HG03575 (cell line): ENCODE results near the gene PATJ.
"Not testable (repeated sequence)": the region's sequence is repeated elsewhere in the genome, so short reads cannot be mapped to it uniquely, and the experiment has no call there.

Experiments
- ATAC-seq: cut with Tn5 transposase; IDR thresholded peaks from one replicate; pipeline ENCODE4 v1.9.1; 2021; ENCODE audit not compliant: unreplicated experiment, insufficient number of reproducible peaks, low FRiP score; ENCODE audit errors: extremely low read depth

PATJ gene

DNA sequence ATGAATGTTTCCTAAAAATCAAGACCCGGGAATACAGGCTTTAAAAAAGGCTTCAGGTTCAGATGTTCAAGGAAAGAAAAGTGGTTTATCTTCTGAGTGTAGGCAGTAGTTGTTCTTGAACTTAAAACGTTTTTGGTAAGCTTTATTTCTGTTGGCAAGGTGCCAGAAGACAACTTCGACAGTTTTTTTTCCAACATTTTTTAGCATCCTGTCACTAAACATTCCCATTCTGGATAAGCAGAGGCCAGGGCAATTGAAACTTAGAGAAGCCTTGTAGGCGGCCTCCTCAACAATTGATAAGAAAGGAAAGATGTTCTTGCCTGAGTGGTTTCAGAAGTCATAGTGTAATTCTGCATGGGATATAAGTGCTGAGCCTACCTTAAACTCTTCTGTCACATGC lies 66.7 kb downstream of the PATJ start:
- ATAC-seq = no peak

DNA sequence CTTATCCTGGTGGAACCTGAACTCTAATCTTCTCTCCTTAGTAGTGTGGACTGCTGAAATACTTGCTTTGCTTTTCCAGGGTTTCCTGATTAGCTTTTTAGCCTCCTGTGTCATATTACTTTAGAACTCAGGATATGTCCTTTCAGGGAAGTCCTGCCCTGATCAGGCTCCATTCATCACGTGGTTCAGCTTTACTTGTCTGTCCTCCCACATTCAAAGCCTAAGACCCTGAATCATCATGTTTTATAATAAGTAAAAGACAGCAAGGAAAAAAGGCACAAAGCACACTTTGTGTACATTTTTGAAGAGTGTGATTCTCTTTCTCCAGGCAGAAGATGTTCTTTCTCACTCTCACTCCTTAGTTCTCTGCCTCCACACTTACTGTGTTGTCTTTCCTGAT lies 70.6 kb downstream of the PATJ start:
- ATAC-seq = no peak

DNA sequence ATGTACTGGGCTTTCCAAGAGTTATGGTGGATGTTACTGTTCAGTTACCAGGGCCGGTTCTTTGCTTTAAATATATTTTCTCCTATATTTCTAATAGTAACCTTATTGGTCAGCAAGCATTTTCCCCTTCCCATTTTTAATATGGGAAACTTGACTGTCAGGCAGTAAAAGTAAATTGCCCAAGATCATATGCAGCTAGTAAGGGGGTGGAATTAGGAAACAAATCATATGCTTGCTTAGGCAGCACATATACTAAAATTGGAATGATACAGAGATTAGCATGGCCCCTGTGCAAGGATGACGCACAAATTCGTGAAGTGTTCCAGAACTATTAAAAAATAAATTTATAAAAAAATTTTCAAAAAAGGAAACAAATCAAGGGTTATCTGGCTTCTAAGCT lies 73.9 kb downstream of the PATJ start:
- ATAC-seq = no peak

DNA sequence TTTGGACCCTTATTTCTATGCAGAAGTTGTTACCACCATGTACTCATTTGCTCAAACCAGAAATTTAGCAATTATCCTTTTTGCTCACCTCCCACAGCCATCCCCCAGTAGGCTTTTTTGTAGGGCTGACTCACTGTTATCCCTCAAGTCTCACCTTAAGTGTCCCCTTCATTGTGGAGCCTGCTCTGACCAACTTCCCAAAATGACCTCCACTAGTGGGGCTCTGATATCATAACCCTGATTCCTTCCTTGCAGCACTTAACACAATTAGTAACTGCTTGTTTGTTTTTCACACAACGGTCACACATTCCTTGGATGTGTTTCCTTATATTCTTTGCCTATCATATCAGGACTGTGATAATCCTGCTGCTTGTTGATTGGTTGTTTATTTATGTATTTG lies 76.7 kb downstream of the PATJ start:
- no peak for ATAC-seq

DNA sequence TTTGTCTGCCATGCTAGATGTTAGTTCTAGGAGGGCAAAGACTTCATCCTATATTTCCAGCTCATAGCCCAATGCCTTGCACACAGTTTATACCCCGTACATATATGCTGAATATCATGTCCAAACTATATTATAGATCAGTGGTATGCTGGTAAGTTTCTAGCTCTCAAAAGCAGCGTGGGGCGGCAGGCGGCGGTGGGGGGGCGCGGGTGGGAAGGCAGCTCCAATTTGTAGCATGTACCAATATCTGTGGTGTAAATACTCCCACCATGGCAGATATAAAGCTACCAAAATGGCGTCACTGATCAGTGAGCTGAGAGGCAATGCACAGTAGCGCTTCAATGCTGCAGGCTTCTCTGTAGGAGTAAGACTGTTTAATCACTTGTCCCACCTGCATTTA lies 77.1 kb downstream of the PATJ start:
- ATAC-seq = no peak

DNA sequence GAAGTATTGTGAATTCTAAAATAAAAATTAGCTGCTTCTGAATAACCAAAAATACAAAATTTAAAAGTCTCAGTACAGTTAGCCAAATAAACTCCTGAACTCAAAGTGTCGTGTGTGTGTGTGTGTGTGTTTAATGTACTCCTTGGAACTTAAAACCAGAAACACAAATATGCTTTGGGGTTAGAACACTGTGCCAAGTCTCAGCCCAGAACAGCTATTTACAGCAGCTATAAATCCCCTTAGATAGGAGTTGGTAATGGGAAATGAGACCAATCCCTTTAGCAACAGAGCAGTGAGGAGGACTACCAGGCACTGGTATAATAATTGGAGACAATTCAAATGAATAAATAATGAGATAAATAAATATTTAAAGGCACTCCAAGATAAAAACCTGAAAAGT lies 83.1 kb downstream of the PATJ start:
- no peak for ATAC-seq

DNA sequence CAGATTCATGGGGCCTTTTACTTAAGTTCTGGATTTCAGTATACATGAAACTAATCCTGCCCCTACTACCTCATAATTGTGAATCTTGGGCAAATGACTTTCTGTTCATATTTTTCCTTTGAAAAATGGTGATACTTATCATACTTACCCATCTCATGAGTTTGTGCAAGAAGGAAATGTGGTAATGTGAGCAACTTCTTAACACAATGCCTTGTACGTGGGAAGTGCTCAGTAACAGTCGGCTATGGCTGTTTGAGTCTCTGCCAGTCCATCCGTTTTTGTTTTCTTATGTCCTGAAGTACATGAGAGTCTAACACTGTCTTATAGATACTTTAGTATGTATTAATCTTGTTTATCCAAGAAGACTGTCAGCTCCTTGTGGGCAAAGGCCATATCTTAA lies 86.5 kb downstream of the PATJ start:
- ATAC-seq = no peak

DNA sequence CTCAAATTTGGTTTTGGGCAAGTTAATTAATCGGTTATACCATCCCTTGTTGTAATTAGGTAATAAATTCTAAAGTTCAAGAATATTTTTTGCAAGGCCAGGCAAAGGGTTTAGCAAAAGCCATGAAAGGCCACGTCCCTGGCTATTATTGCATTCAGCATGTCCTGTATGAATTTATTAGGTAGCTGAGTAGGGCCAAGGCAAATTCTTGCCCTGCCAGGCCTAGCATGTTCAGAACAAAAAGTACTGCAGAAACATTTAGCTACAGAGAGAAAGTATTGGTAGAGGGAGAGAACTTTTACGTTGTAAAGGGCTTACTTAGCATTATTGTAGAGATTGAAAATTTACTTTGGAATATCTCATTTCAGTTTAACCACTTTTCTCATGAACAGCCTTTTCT lies 94.4 kb downstream of the PATJ start:
- no peak for ATAC-seq

DNA sequence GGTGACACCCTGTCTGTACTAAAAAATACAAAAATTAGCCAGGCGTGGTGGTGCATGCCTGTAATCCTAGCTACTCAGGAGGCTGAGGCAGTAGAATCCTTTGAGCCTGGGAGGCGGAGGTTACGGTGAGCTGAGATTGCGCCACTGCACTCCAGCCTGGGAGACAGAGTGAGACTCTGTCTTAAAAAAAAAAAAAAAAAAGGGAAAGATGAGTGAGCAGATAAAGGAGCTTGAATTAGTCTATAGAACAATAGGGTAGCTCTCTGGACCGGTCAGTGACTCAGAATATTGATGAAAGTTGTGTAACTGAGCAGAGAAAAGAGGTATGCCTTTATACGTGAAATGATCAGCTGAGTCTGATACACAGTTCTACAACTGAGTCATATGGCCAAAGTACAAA lies 95.3 kb downstream of the PATJ start:
- not testable (repeated sequence) for ATAC-seq

DNA sequence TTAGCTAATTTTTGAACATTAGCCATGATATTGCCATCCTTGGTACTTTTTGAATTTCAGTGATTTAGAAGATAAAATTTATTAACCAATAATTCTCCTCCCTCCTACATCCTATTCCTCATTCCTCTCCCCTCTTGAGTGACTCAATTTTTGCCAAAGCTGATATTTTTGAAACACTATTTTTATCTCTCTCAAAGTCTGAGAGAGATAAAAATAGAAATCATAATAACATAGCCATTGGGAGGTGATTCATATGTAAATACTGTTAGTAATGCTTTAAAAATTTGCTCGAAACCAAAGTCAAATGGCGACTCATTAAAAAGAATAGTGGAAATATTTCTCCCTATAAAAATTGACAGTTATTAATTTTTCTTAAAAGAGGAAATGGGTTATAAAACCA lies 97.4 kb downstream of the PATJ start:
- no peak for ATAC-seq

DNA sequence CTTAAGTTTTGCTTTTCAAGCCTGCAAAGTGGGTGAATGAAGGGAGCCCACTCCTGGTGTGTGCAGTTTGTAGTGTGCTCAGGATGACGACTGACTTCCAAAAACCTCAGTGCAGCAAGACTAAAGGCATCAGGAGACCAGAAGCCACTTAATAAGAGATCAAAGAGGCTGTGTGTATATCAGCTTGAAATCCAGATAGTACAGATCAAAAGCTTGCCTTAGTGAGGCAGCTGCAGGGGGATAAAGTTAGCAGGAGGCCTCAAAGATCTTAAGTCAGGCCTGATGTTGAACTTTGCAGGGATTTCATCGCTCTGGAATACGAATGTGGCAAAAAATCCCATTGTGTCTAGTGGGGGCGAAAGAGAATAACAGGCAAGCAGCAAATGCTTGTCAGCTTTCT lies 99.8 kb downstream of the PATJ start:
- ATAC-seq = no peak

DNA sequence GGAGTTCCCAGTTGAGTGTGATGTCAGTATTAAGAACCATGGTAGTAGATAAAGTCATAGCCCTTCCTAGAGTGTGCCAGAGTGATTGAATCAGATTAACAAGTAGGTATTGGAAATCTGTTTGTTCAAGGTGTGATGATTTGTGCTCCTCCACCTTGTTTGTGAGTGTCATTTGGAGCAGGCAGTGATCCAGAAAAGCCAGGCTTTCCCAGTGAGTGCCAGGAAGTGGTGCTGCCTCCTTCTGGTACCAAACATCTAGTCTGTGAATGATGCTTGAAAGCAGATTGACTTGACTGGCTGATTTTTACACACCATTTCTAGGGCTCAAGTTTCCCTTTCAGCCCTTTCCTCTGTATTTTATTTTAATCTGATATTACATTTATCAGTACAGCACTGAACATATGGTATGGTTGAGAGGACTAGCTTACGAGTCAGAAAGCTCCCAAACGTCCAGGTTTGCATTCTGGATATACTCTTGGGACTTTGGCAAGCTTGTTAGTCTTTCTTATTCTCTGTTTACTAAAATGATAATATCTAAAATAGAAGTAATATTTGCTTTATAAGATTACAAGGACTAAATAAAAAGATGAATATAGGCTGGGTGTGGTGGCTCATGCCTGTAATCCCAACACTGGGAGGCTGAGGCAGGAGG lies 100.7 kb downstream of the PATJ start:
- ATAC-seq = no peak

DNA sequence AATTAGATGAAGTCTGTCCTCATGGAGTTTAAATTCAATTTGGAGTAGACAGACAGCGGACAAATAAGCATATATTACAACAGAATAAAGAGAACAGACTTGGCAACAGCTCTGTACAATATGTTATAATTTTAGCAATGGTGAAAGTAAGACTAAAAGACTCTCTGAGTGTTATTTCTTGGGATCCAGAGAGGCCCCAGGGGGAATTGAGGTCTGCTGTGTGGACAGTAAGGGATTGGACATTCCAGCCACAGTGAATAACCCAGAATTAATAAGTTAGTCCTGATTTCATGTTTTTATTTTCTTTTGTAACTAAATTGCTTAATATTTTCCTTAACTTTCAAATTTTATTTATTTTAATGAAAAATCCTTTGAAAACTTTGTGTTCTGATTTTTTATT lies 101.7 kb downstream of the PATJ start:
- no peak for ATAC-seq

DNA sequence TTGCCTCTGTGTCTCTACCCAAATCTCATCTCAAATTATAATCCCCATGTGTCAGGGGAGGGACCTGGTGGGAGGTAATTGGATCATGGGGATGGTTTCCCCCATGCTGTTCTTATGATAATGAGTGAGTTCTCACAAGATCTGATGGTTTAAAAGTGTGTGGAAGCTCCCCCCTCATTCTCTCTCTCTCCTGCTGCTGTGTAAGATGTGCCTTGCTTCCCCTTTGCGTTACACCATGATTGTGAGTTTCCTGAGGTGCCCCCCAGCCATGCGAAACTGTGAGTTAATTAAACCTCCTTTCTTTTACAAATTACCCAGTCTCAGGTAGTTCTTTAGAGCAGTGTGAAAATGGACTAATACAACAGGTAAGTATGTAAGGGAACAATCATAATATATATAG lies 102.4 kb downstream of the PATJ start:
- not testable (repeated sequence) for ATAC-seq

DNA sequence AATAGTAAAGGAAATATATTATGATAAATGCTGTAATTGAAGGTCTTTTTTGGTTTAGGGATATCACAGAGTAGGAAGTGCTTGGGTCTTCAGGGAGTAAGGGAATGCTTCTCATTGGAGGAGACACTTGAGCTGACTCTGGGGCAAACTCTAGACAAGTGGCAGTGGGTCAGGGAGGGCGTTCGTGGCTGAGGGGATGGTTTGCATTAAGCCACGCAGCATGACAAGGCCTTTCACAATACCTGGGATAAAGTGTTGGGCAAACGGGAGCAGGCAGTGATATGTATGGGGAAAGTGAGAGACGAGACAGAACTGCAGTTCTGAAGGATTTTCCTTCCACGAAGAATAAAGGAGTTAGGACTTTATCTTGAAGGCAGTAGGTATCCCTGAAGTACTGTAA lies 109.0 kb downstream of the PATJ start:
- no peak for ATAC-seq

DNA sequence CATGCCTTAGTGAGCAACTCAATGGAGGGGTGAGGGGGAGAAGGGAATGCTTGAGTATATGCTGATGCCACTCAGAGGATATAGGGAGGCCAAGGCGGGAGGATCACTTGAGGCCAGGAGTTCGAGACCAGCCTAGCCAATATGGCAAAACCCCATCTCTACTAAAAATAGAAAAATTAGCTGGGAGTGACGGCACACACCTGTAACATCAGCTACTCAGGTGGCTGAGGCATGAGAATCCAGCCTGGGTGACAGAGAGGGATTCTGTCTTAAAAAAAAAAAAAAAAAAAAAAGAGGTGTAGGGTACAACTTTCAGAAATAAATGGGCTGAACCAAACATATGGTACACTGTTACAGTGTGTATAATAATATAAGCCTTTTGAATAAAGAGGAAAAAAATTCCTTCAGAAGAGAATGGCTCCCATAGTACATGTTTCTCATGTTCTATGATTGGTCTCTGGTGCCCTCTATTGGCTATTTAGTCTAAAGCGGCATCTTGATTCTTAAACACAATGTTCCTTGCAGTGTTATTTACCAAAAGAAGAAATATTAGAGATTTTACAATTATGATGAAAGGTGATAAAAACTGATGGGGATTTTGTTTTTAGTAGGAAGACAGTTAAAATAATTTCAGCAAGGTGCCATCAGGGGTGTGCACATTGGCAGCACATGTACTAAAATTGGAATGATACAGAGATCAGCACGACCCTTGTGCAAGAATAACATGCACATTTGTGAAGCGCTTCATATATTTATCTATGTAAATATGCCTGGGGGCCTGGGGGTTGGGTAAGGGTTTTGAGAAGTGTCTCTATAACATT lies 109.8 kb downstream of the PATJ start:
- no peak for ATAC-seq

DNA sequence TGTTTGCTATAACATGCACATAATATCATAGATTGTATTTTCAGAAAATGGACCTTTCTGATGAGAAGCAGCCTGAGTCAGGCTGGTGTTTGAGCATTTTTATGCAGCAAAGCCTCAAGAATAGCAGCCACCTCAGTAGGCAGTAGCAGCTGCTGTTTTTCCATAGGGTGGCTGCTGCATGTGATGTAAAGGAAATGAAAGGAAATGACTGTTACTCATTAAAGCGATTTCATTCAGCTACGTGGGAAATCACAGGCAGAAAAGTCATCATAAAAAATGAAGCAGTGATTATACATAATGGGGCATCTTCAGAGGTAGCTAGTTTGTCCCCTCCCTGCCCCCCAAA lies 110.4 kb downstream of the PATJ start:
- no peak for ATAC-seq

DNA sequence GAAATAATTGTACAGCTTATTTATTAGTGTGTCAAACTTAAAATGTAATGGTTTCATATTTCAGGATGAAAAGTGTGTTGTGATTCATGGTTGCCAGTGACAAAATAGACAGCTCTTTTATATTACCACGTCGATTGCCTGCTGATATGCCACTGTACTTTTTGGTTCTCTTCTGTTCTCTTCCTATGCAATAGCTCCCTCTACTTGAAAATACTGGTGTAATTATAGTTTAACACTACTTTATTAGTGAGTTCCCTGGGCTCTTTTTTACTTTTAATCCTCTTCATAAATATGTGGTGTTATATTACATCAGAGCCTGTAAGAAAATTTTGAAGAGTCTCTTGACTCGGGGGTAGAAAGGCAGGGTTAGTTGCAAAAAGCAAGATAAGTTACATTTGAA lies 111.3 kb downstream of the PATJ start:
- ATAC-seq = no peak

DNA sequence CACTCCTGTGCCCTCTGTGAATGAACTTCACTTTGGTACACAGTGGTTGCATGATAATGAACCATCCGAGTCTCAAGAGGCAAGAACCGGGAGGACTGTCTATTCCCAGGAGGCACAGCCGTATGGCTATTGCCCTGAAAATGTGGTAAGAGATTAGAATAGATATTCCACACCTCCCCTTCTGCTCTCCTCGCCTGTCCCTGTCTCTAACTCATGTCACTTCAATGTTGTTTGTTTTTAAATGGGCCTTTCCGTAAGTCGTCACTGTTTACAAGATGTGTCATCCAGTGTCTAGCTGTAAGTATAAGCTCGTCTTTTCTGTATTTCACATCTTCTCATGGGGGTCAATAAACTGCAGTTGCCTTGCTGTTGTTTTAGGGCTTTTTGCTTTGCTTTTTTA lies 122.2 kb downstream of the PATJ start:
- ATAC-seq = no peak

DNA sequence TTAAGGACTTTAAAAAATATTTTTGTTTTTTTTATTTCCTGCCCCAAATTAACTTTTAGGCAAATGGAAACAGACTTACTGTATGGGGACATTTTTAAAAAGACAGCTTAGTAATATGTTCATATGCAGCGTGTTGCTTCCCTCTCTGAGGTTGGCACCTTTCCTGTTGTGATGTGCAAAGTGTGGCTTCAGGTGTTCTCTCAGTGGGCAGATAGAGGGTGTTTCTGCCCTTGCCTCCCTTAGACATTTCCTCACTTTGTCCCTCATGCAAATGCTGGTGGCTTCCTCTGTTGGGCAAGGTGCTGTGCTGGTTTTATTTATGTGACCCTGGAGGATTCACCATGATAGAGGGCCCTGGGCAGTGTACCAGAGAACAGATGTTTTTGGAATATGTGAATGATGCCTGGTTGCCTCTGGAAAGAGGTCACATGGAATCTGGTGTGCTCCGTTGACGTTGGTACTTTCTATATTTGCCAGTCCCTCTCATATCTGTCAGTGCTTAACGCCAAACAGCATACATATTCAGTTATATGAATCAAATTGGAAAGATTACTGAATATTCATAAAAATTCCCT lies 123.5 kb downstream of the PATJ start:
- ATAC-seq = no peak

DNA sequence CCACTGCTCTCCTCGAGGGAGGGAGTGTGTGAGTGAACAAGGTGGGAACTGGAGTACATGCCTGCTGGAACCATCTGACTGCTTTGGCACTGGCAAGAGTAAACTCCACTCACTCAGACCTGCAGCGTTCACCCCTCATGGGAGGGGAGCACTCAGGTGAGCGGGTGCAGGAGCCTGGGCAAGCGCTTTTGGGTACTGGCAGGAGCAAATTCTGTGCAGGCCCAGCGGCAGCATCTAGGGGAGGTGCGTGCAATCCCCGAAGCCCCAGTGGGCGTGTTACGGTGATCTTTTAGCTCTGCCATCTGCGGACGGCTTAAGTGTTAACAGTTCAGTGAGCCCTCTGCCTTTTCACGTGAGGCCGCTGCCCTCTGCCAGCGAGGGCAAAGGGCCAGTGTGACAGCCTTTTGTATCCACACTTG lies 127.4 kb downstream of the PATJ start:
- no peak for ATAC-seq
